H1 (cell line): ENCODE measurements around the gene FMNL2. TPM values are rescaled to one million over a fixed set of nuclear protein-coding genes. Genes with fewer than 3 reads are reported as not detected.

ENCODE experiments used
- CTCF ChIA-PET: fragments of 300-600 bp; sonication (Branson Sonifier 250); formaldehyde crosslinking; loops from one replicate; lab custom pipeline; 2021; ENCODE audit not compliant: partially characterized antibody; lab: Charles Lee
- POLR2A ChIA-PET: fragments of 300-600 bp; sonication (Branson Sonifier 250); formaldehyde crosslinking; loops from one replicate; lab custom pipeline; 2021; ENCODE audit warnings: inconsistent platforms; ENCODE audit not compliant: partially characterized antibody; lab: Charles Lee
- DNase-seq, 2 experiments: peaks; one replicate each; pipeline versions ENCODE4 v3.0.0 to v3.0.0-alpha.2; 2010 to 2022; ENCODE audit warnings: low spot score in 2 of 2, low read depth in 1 of 2, mixed read lengths in 1 of 2
- FAIRE-seq: peaks from 2 replicates; lab custom pipeline; 2011; peaks lifted over from hg19 to GRCh38; lab: Jason Lieb, UNC
- H2AFZ ChIP-seq: 2 replicates; pipeline ENCODE4 v1.8.1; 2012; ENCODE audit warnings: low read length, inconsistent platforms
- H2AK5ac ChIP-seq: 2 replicates; pipeline ENCODE4 v1.6.1; 2013; ENCODE audit warnings: low read depth, low read length
- H2BK120ac ChIP-seq: replicated peaks from 2 replicates; pipeline ENCODE3; 2013; ENCODE audit warnings: low read depth, low read length, inconsistent platforms
- H2BK12ac ChIP-seq: 2 replicates; pipeline ENCODE4 v1.6.1; 2013; ENCODE audit warnings: low read depth, low read length
- H2BK15ac ChIP-seq: 2 replicates; pipeline ENCODE4 v1.6.1; 2013; ENCODE audit warnings: low read length
- H2BK20ac ChIP-seq: 2 replicates; pipeline ENCODE4 v1.6.1; 2013; ENCODE audit warnings: low read length
- H2BK5ac ChIP-seq: 2 replicates; pipeline ENCODE4 v1.6.1; 2013; ENCODE audit warnings: low read depth, low read length
- H3K14ac ChIP-seq: 2 replicates; pipeline ENCODE4 v1.6.1; 2013; ENCODE audit warnings: inconsistent platforms; ENCODE audit not compliant: insufficient read length
- H3K18ac ChIP-seq: 2 replicates; pipeline ENCODE4 v1.6.1; 2013; ENCODE audit warnings: low read length; ENCODE audit errors: extremely low read depth
- H3K23ac ChIP-seq: 2 replicates; pipeline ENCODE4 v1.6.1; 2013; ENCODE audit warnings: inconsistent platforms; ENCODE audit not compliant: insufficient read length
- H3K23me2 ChIP-seq: 2 replicates; pipeline ENCODE4 v1.6.1; 2013; ENCODE audit warnings: low read depth, low read length
- H3K27ac ChIP-seq: 2 replicates; pipeline ENCODE4 v1.6.1; 2011; ENCODE audit warnings: low read depth, low read length, inconsistent platforms
- H3K27me3 ChIP-seq, 4 experiments: replicated peaks in 1 of 4; 1 replicate in 1 of 4; 2 replicates in 3 of 4; pipeline versions ENCODE4 v1.6.1 to v1.8.1; 2011 to 2013; ENCODE audit warnings: low read length in 3 of 4, mild to moderate bottlenecking in 3 of 4, inconsistent platforms in 2 of 4, mixed read lengths in 2 of 4, moderate library complexity in 1 of 4; ENCODE audit not compliant: control insufficient read depth in 3 of 4, insufficient read depth in 3 of 4; ENCODE audit errors: extremely low read depth in 1 of 4
- H3K36me3 ChIP-seq, 4 experiments: 2 replicates each; pipeline versions ENCODE4 v1.6.1 to v1.8.1; 2011 to 2013; ENCODE audit warnings: mild to moderate bottlenecking in 4 of 4, low read length in 3 of 4, moderate library complexity in 2 of 4, control low read depth in 1 of 4, inconsistent platforms in 1 of 4; ENCODE audit not compliant: insufficient read depth in 4 of 4, control insufficient read depth in 2 of 4
- H3K4ac ChIP-seq: replicated peaks from 2 replicates; pipeline ENCODE3; 2013; ENCODE audit warnings: low read length, low read depth, mixed read lengths, inconsistent platforms; ENCODE audit not compliant: insufficient read length
- H3K4me1 ChIP-seq, 4 experiments: replicated peaks in 1 of 4; 1 replicate in 1 of 4; 2 replicates in 3 of 4; pipeline versions ENCODE4 v1.6.1 to v1.8.1; 2011 to 2013; ENCODE audit warnings: low read length in 3 of 4, inconsistent platforms in 2 of 4, mixed read lengths in 1 of 4; ENCODE audit not compliant: insufficient read depth in 4 of 4, control insufficient read depth in 3 of 4
- H3K4me2 ChIP-seq, 2 experiments: 2 replicates each; pipeline versions ENCODE4 v1.6.1 to v1.8.1; 2011 to 2013; ENCODE audit warnings: low read depth in 2 of 2, low read length in 2 of 2, control low read depth in 1 of 2, inconsistent platforms in 1 of 2, mild to moderate bottlenecking in 1 of 2; ENCODE audit not compliant: insufficient read depth in 1 of 2
- H3K4me3 ChIP-seq, 4 experiments: fragments of 200-600, 300-600 bp in 1 of 4; sonication (generic), shearing (Covaris generic), sonication (Bioruptor Twin) in 1 of 4; 2 replicates each; pipeline versions ENCODE4 v1.5.1 to v1.8.1; 2011 to 2016; ENCODE audit warnings: low read length in 4 of 4, low read depth in 3 of 4, control low read depth in 2 of 4, inconsistent platforms in 2 of 4, mild to moderate bottlenecking in 2 of 4, mixed read lengths in 1 of 4, moderate library complexity in 1 of 4; ENCODE audit not compliant: insufficient read depth in 2 of 4; ENCODE audit errors: extremely low read depth in 1 of 4
- H3K56ac ChIP-seq: replicated peaks from 2 replicates; pipeline ENCODE3; 2013; ENCODE audit warnings: low read depth, mild to moderate bottlenecking, mixed read lengths, low read length, inconsistent platforms; ENCODE audit not compliant: insufficient read length
- H3K79me1 ChIP-seq: 2 replicates; pipeline ENCODE4 v1.6.1; 2013; ENCODE audit warnings: low read depth, low read length, control low read depth
- H3K79me2 ChIP-seq, 2 experiments: 2 replicates each; pipeline versions ENCODE4 v1.6.1 to v1.8.1; 2012 to 2013; ENCODE audit warnings: low read length in 2 of 2, mild to moderate bottlenecking in 2 of 2, inconsistent platforms in 1 of 2; ENCODE audit not compliant: insufficient read depth in 2 of 2, control insufficient read depth in 1 of 2
- H3K9ac ChIP-seq, 4 experiments: replicated peaks in 1 of 4; 1 replicate in 1 of 4; 2 replicates in 3 of 4; pipeline versions ENCODE4 v1.6.1 to v1.8.1; 2011 to 2013; ENCODE audit warnings: low read depth in 3 of 4, low read length in 3 of 4, control low read depth in 2 of 4, mild to moderate bottlenecking in 2 of 4, moderate library complexity in 2 of 4, inconsistent platforms in 1 of 4; ENCODE audit errors: extremely low read depth in 1 of 4
- H3K9me3 ChIP-seq, 2 experiments: 2 replicates each; pipeline versions ENCODE4 v1.6.1 to v1.8.1; 2012 to 2013; ENCODE audit warnings: mild to moderate bottlenecking in 2 of 2, moderate library complexity in 2 of 2, control low read depth in 1 of 2, inconsistent platforms in 1 of 2, low read depth in 1 of 2, low read length in 1 of 2, mixed read lengths in 1 of 2; ENCODE audit not compliant: insufficient read depth in 2 of 2
- H4K20me1 ChIP-seq, 2 experiments: replicated peaks in 1 of 2; 2 replicates each; pipeline versions ENCODE3 to v1.8.1; 2011 to 2013; ENCODE audit warnings: inconsistent platforms in 2 of 2, low read length in 2 of 2, mild to moderate bottlenecking in 1 of 2; ENCODE audit not compliant: insufficient read depth in 2 of 2, control insufficient read depth in 1 of 2
- H4K5ac ChIP-seq: 2 replicates; pipeline ENCODE4 v1.6.1; 2013; ENCODE audit warnings: low read length, low read depth, mixed read lengths, inconsistent platforms; ENCODE audit not compliant: insufficient read length
- H4K8ac ChIP-seq: 2 replicates; pipeline ENCODE4 v1.8.0; 2013; ENCODE audit warnings: mild to moderate bottlenecking, moderate library complexity, low read length, inconsistent platforms; ENCODE audit not compliant: insufficient read depth; ENCODE audit errors: extremely low read depth
- H4K91ac ChIP-seq: replicated peaks from 2 replicates; pipeline ENCODE3; 2013; ENCODE audit warnings: low read length, mixed read lengths, inconsistent platforms; ENCODE audit not compliant: insufficient read length
- CREB1 ChIP-seq: IDR thresholded peaks from 2 replicates; pipeline ENCODE4 v1.6.1; 2012; ENCODE audit warnings: inconsistent platforms
- MAX ChIP-seq: IDR thresholded peaks from 2 replicates; pipeline ENCODE4 v1.6.1; 2012; ENCODE audit warnings: inconsistent platforms
- whole genome bisulfite sequencing, 2 experiments: shearing (Covaris generic) in 1 of 2; methylation state at CpG; one replicate each; pipeline versions ENCODE4 v1.1.6 to v1.1.7; 2013 to 2015; ENCODE audit warnings: low lambda C conversion rate in 2 of 2, mixed read lengths in 2 of 2, inconsistent platforms in 1 of 2, low coverage in 1 of 2, missing lambda C conversion rate in 1 of 2; ENCODE audit not compliant: insufficient replicate concordance in 2 of 2, insufficient coverage in 1 of 2, insufficient read length in 1 of 2; ENCODE audit errors: extremely low coverage in 1 of 2, missing lambda C conversion rate in 1 of 2; 5-methylcytosine and 5-hydroxymethylcytosine counted together
- polyA plus RNA-seq, 7 experiments: library from polyadenylated mRNA; depleted of rRNA in 3 of 7; stranded (reverse) in 5 of 7; unstranded in 2 of 7; fragments of >200 nt in 5 of 7; fragments of 200-250 nt in 2 of 7; gene quantifications; 1 replicate in 5 of 7; 2 replicates in 1 of 7; 4 replicates in 1 of 7; pipeline versions ENCODE4 v1.2.1 to v1.2.3, GENCODE V29; 2011 to 2013; ENCODE audit warnings: missing spikeins in 2 of 7, mixed read lengths in 2 of 7
- total RNA-seq: library from RNA; stranded (reverse); fragmentation: NEBNext Ultra II Directional; extraction: Animal tissue kit (Norgen Biotek cat#: 25700); gene quantifications from 2 replicates; pipeline ENCODE4 v1.2.1, GENCODE V29; 2021

The FMNL2 gene
- total and polyA plus RNA-seq, 2 of the 8 experiments (the other 6 are each of a cell fraction or from before 2014, with no cell fraction given): 15.5 to 45.1 TPM

- no peak overlapping the region for H3K9ac ChIP-seq
- WGBS, 2 experiments: 90% methylated on average over 1 of the region's 1 CpG; no CpG with 5 or more reads in 1 of the 2 experiments
- H2BK15ac ChIP-seq: no peak overlapping the region
- H3K18ac ChIP-seq: no peak overlapping the region
- H2BK12ac ChIP-seq: no peak overlapping the region
- H3K14ac ChIP-seq: no peak overlapping the region
- FAIRE-seq (no peak), DNase-seq (no peak)
- H3K4ac ChIP-seq: no peak overlapping the region
- H2BK5ac ChIP-seq: no peak overlapping the region
- no peaks in the 10 kb centered on the region for H3K36me3 ChIP-seq
- H2AK5ac ChIP-seq: no peak overlapping the region
- no peak overlapping the region for H4K91ac ChIP-seq
- no peak overlapping the region for H4K8ac ChIP-seq
- no peak overlapping the region for H4K5ac ChIP-seq
- no peaks in the 10 kb centered on the region for H4K20me1 ChIP-seq
- no peaks in the 10 kb centered on the region for H3K23me2 ChIP-seq
- H3K27ac ChIP-seq: no peak overlapping the region
- H2BK20ac ChIP-seq: no peak overlapping the region
- no peaks in the 10 kb centered on the region for H3K79me1 ChIP-seq
- H3K4me1 ChIP-seq: no peaks in the 10 kb centered on the region
- H2BK120ac ChIP-seq: no peak overlapping the region
- no peak overlapping the region for H3K56ac ChIP-seq
- no peak overlapping the region for H3K4me3 ChIP-seq
- CTCF ChIA-PET: interaction anchor here (1.1 kb wide), 1 partner anchor 36 kb away, joined by 3 read pairs; no protein-coding TSS in a partner anchor
- H3K23ac ChIP-seq: no peak overlapping the region
- no peak for TF ChIP-seq MAX
- TF ChIP-seq CREB1: no peak
- TF ChIP-seq, all 59 proteins: peak for 0
- Histone ChIP-seq H3K79me2 (no peaks in the 10 kb centered on the region), H3K27me3 (no peaks in the 10 kb centered on the region), H3K4me2 (no peak overlapping the region), H3K9me3 (no peaks in the 10 kb centered on the region), H2AFZ (no peak overlapping the region)
- POLR2A ChIA-PET: no interaction called here
Measured at GRCh38 chr2:152307863-152308262, 27.1 kb upstream of the FMNL2 start.
